Small intestine (tissue), 7 donors: ENCODE data around the gene MRM2. TPM values are rescaled to one million over a fixed set of nuclear protein-coding genes. Genes with fewer than 3 reads are reported as not detected.

Experiments
- DNase-seq, 2 donors: peaks; one replicate each; pipeline versions ENCODE4 v3.0.0 to v3.0.0-alpha.2; 2013
- FAIRE-seq: peaks from 2 replicates; lab custom pipeline; 2012; peaks lifted over from hg19 to GRCh38; lab: Jason Lieb, UNC
- H3K27ac ChIP-seq, 3 donors: one replicate each; pipeline ENCODE4 v1.5.1; 2013; ENCODE audit warnings: low read length in 2 of 3, mild to moderate bottlenecking in 2 of 3, control low read depth in 1 of 3, inconsistent platforms in 1 of 3, low read depth in 1 of 3, moderate library complexity in 1 of 3
- H3K27me3 ChIP-seq, 3 donors: one replicate each; pipeline ENCODE4 v1.6.1; 2013; ENCODE audit warnings: low read length in 3 of 3, inconsistent platforms in 1 of 3; ENCODE audit not compliant: control insufficient read depth in 3 of 3, insufficient read depth in 3 of 3
- H3K36me3 ChIP-seq, 3 donors: one replicate each; pipeline ENCODE4 v1.6.1; 2013; ENCODE audit warnings: low read length in 3 of 3, inconsistent platforms in 1 of 3, low read depth in 1 of 3, mild to moderate bottlenecking in 1 of 3, moderate library complexity in 1 of 3; ENCODE audit not compliant: control insufficient read depth in 3 of 3, insufficient read depth in 2 of 3
- H3K4me1 ChIP-seq, 3 donors: one replicate each; pipeline ENCODE4 v1.6.1; 2013; ENCODE audit warnings: low read length in 2 of 3, inconsistent platforms in 1 of 3, low read depth in 1 of 3, mild to moderate bottlenecking in 1 of 3, moderate library complexity in 1 of 3; ENCODE audit not compliant: control insufficient read depth in 3 of 3, insufficient read depth in 2 of 3
- H3K4me3 ChIP-seq, 3 donors: one replicate each; pipeline ENCODE4 v1.5.1; 2013; ENCODE audit warnings: low read length in 3 of 3, control low read depth in 1 of 3, inconsistent platforms in 1 of 3, low read depth in 1 of 3, mild to moderate bottlenecking in 1 of 3, moderate library complexity in 1 of 3
- H3K9me3 ChIP-seq, 2 donors: one replicate each; pipeline ENCODE4 v1.6.1; 2013; ENCODE audit warnings: low read depth in 1 of 2, low read length in 1 of 2; ENCODE audit not compliant: control insufficient read depth in 2 of 2, insufficient read depth in 1 of 2
- WGBS, 3 donors: extraction: QIAGEN DNeasy Blood & Tissue Kit; methylation state at CpG; one replicate each; pipeline ENCODE4 v1.1.7; 2013; 5-methylcytosine and 5-hydroxymethylcytosine counted together
- polyA plus RNA-seq, 4 donors: library from polyadenylated mRNA; stranded (reverse) in 3 of 4; unstranded in 1 of 4; fragments of 200-250 nt in 3 of 4; fragments of 120-200 nt in 1 of 4; gene quantifications; one replicate each; pipeline versions ENCODE4 v1.2.1 to v1.2.3, GENCODE V29; 2013
- donor health status: healthy with polysubstance abuse.
- donor health status: control.
- donor health status: control.
- donor health status: Bipolar disorder and iron deficiency.
- donor health status: healthy.

The MRM2 gene
- polyA plus RNA-seq, 4 donors: 13.5 to 27.8 (median 20.4) TPM

GRCh38 chr7:2248984-2249694, 7.1 kb upstream of the MRM2 start:
- no peak overlapping the region for H3K4me3 ChIP-seq
- H3K4me1 ChIP-seq: peaks cover 0 to 6% (median 0%) of the 10 kb centered on the region in 3 donors
- H3K27ac ChIP-seq: peak overlapping the region in 2 of 3 donors; percentile 60
- H3K9me3 ChIP-seq: no peaks in the 10 kb centered on the region
- 42 to 75% (median 64%) methylated on average over 24 of the region's 24 CpGs for WGBS, 3 donors
- H3K27me3 ChIP-seq: no peaks in the 10 kb centered on the region
- DNase-seq (peak in 1 of 2 donors; percentile 32), FAIRE-seq (no peak)
- peaks cover 0 to 51% (median 3%) of the 10 kb centered on the region in 3 donors for H3K36me3 ChIP-seq

- Histone ChIP-seq H3K36me3 (peaks cover 0 to 38% (median 0%) of the 10 kb centered on the region in 3 donors), H3K27ac (no peak overlapping the region), H3K27me3 (no peaks in the 10 kb centered on the region), H3K9me3 (no peaks in the 10 kb centered on the region), H3K4me3 (no peak overlapping the region), H3K4me1 (peaks cover 0 to 24% (median 3%) of the 10 kb centered on the region in 3 donors)
- 78 to 86% (median 80%) methylated on average over 33 to 36 of the region's 36 CpGs for WGBS, 3 donors
- DNase-seq (no peak), FAIRE-seq (no peak)
Observed at GRCh38 chr7:2247141-2247995, 5.4 kb upstream of the MRM2 start.

- H3K4me3 ChIP-seq: no peak overlapping the region
- peaks cover 0 to 27% (median 3%) of the 10 kb centered on the region in 3 donors for H3K4me1 ChIP-seq
- FAIRE-seq (no peak), DNase-seq (no peak)
- WGBS, 3 donors: 66 to 81% (median 81%) methylated on average over 22 of the region's 22 CpGs
- no peaks in the 10 kb centered on the region for H3K9me3 ChIP-seq
- no peaks in the 10 kb centered on the region for H3K27me3 ChIP-seq
- H3K27ac ChIP-seq: no peak overlapping the region
- H3K36me3 ChIP-seq: peaks cover 0 to 26% (median 0%) of the 10 kb centered on the region in 3 donors
Observed at GRCh38 chr7:2245883-2246675, 4.1 kb upstream of the MRM2 start.

- H3K36me3 ChIP-seq: peaks cover 0 to 17% (median 0%) of the 10 kb centered on the region in 3 donors
- FAIRE-seq (no peak), DNase-seq (peak in 1 of 2 donors; percentile 47)
- 67 to 83% (median 69%) methylated on average over 25 of the region's 25 CpGs for WGBS, 3 donors
- H3K4me1 ChIP-seq: peaks cover 0 to 28% (median 3%) of the 10 kb centered on the region in 3 donors
- no peaks in the 10 kb centered on the region for H3K9me3 ChIP-seq
- no peaks in the 10 kb centered on the region for H3K27me3 ChIP-seq
- no peak overlapping the region for H3K4me3 ChIP-seq
- H3K27ac ChIP-seq: peak overlapping the region in 1 of 3 donors; percentile 18
Observed at GRCh38 chr7:2244404-2244995, 2.5 kb upstream of the MRM2 start.

DNA sequence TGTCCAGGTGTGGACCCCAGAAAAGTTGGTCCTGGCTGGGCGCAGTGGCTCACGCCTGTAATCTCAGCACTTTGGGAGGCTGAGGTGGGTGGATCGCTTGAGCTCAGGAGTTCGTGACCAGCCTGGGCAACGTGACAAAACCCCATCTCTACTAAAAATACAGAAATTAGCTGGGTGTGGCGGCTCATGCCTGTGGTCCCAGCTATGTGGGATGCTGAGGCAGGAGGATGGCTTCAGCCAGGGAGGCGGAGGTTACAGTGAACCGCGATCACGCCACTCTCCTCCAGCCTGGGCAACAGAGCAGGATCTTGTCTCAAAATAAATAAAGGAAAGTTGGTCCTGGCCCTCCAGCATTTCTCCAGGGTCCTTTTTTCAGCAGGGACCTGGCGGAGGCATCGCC, 1.5 kb upstream of the MRM2 start:
- no peak overlapping the region for H3K4me3 ChIP-seq
- DNase-seq (no peak), FAIRE-seq (no peak)
- H3K27me3 ChIP-seq: no peaks in the 10 kb centered on the region
- no peak overlapping the region for H3K27ac ChIP-seq
- 77 to 89% (median 85%) methylated on average over 12 of the region's 12 CpGs for WGBS, 3 donors
- peaks cover 2 to 20% (median 6%) of the 10 kb centered on the region in 3 donors for H3K36me3 ChIP-seq
- peaks cover 0 to 28% (median 3%) of the 10 kb centered on the region in 3 donors for H3K4me1 ChIP-seq
- no peaks in the 10 kb centered on the region for H3K9me3 ChIP-seq

DNA sequence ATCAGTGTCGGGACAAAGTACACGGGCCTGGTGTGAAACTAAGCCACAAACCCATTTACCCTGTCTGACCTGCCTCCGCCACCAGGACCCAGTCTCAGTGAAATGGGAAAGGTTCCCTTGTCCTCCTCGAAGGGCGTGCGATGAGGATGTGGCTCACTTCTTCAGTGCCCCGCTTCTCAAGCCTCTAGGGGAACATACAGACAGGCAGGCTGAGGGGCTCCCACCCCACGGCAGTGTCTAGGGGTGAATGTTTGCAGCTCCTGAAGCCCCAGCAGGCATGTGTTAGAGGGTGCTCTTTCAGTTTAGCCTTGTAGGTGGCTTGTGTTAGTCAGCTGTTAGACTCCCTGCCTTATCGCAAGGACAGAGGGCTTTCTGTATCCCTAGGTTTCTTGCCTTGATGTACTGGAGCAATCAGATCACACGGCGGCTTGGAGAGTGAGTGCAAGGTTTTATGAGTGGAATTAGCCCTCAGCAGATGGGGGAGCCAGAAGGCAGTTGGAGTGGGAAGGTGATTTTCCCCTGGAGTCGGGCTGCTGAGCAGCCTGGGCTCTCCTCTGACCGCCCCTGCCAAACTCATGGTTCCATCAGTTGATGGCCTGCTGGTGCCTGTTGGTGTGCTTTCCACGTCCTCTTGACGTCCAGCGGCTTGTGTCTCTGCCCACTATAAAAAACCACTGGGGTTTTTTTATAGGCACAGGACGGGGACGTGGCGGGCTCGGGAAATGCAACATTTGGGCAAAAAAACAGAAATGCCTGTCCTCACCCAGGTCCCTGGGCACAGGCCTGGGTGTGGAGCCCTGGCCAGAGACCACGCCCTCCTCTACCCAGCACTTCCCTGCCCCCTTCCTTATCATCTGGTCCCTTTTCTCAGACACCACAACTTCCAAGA, 780 bp upstream of the MRM2 start:
- H3K27ac ChIP-seq: peak overlapping the region in 1 of 3 donors; percentile 60
- no peak for FAIRE-seq
- peak overlapping the region; percentile 71 to 99 (median 97) for H3K4me3 ChIP-seq
- no peaks in the 10 kb centered on the region for H3K9me3 ChIP-seq
- peaks cover 8 to 27% (median 12%) of the 10 kb centered on the region in 3 donors for H3K36me3 ChIP-seq
- DNase-seq: peak; percentile 25 to 47
- WGBS, 3 donors: 13 to 22% (median 16%) methylated on average over 21 of the region's 21 CpGs
- no peaks in the 10 kb centered on the region for H3K27me3 ChIP-seq
- peaks cover 0 to 28% (median 3%) of the 10 kb centered on the region in 3 donors for H3K4me1 ChIP-seq

- no peak for FAIRE-seq
- 96 to 97% (median 97%) methylated on average over 17 of the region's 17 CpGs for WGBS, 3 donors
- Histone ChIP-seq H3K9me3 (no peaks in the 10 kb centered on the region), H3K4me1 (peaks cover 0 to 23% (median 3%) of the 10 kb centered on the region in 3 donors), H3K27me3 (no peaks in the 10 kb centered on the region), H3K36me3 (peaks cover 12 to 50% (median 13%) of the 10 kb centered on the region in 3 donors), H3K27ac (no peak overlapping the region), H3K4me3 (no peak overlapping the region)
- no peak for DNase-seq
Observed at GRCh38 chr7:2239242-2239641, 2.8 kb downstream of the MRM2 start.
